ENCODE data around the gene XPOT. TPM values are rescaled to one million over a fixed set of nuclear protein-coding genes. Genes with fewer than 3 reads are reported as not detected.

Gene XPOT
- total and polyA plus RNA-seq, 2 of the 4 experiments (the other 2 are of a cell fraction): 40.9 to 80.8 TPM

GRCh38 chr12:64468966-64469365 lies 64.8 kb downstream of the XPOT start:
- H3K9ac ChIP-seq (ENCODE audit: low read depth, low read length): no peak overlapping the region
- no peaks in the 10 kb centered on the region for H3K4me1 ChIP-seq (ENCODE audit: control insufficient read depth, insufficient read depth, low read length)
- no peak overlapping the region for H3K18ac ChIP-seq (ENCODE audit: low read depth, low read length)
- no peak for TF ChIP-seq CHD1 (IDR thresholded peaks at IDR 0.05; ENCODE audit: low read depth, low read length)
- TF ChIP-seq CEBPB (IDR thresholded peaks at IDR 0.05; ENCODE audit: low read depth, low read length): no peak
- no peak for TF ChIP-seq MXI1 (IDR thresholded peaks at IDR 0.05; ENCODE audit: borderline replicate concordance, low read depth, low read length)
- no peak for TF ChIP-seq RAD21 (IDR thresholded peaks at IDR 0.05; ENCODE audit: low read length)
- TF ChIP-seq MAZ (IDR thresholded peaks at IDR 0.05; ENCODE audit: borderline replicate concordance, low read depth, low read length): no peak
- no peak for TF ChIP-seq ELK1 (IDR thresholded peaks at IDR 0.05; ENCODE audit: borderline replicate concordance, low read depth, low read length)
- TF ChIP-seq SMC3 (IDR thresholded peaks at IDR 0.05; ENCODE audit: low read depth, low read length): no peak
- no peak for TF ChIP-seq NFE2L2 (IDR thresholded peaks at IDR 0.05; ENCODE audit: low read depth, low read length)
- TF ChIP-seq USF2 (IDR thresholded peaks at IDR 0.05; ENCODE audit: low read depth, low read length): no peak
- TF ChIP-seq POLR2A (IDR thresholded peaks at IDR 0.05; ENCODE audit: low read depth, low read length): no peak
- H3K4ac ChIP-seq (ENCODE audit: low read depth, low read length): no peak overlapping the region
- H3K14ac ChIP-seq (replicated peaks; ENCODE audit: low read depth, low read length): no peak overlapping the region
- H4K8ac ChIP-seq (ENCODE audit: low read depth in 2 of 2, low read length in 2 of 2): no peak overlapping the region
- dilution Hi-C loops (cut with HindIII; ENCODE audit: low sequenced_read_pairs, unreplicated experiment): no loop called here
- no peak overlapping the region for H2AFZ ChIP-seq (replicated peaks; ENCODE audit: low read length, poor library complexity)
- ATAC-seq (ENCODE audit: low read depth) (no peak), DNase-seq (no peak)
- 70% methylated on average over 2 of the region's 5 CpGs; no CpG with 5 or more reads in 1 of the 2 experiments for WGBS, 2 experiments (ENCODE audit: extremely low coverage in 2 of 2, insufficient read length in 1 of 2)
- H3K27ac ChIP-seq (ENCODE audit: insufficient read depth, low read length): no peak overlapping the region
- H3K36me3 ChIP-seq (ENCODE audit: control insufficient read depth, insufficient read depth, low read length): peaks cover 45% of the 10 kb centered on the region
- H2AK9ac ChIP-seq (replicated peaks; ENCODE audit: low read depth, low read length, poor library complexity): no peak overlapping the region
- CTCF ChIA-PET: no interaction called here
- peaks cover 14 to 40% of the 10 kb centered on the region in 2 experiments for H3K79me1 ChIP-seq (ENCODE audit: low read depth in 1 of 2, low read length in 2 of 2)
- peaks cover 14% of the 10 kb centered on the region for H3K9me1 ChIP-seq (ENCODE audit: insufficient read depth, low read length)
- H3K4me3 ChIP-seq (ENCODE audit: insufficient read depth, low read depth, low read length): no peak overlapping the region
- H2BK5ac ChIP-seq (ENCODE audit: low read depth, low read length, poor library complexity, severe bottlenecking): no peak overlapping the region
- no peak overlapping the region for H2AK5ac ChIP-seq (ENCODE audit: low read depth, low read length)
- H4K5ac ChIP-seq (ENCODE audit: low read depth, low read length): no peak overlapping the region
- H3K27me3 ChIP-seq (ENCODE audit: control insufficient read depth, insufficient read depth, low read length): no peaks in the 10 kb centered on the region
- in situ Hi-C loops (cut with MboI; ENCODE audit: low sequenced_read_pairs): no loop called here
- H2BK120ac ChIP-seq (ENCODE audit: low read depth, low read length): no peak overlapping the region
- H4K91ac ChIP-seq (ENCODE audit: insufficient read depth, low read depth, low read length): no peak overlapping the region
- no peak overlapping the region for H2BK15ac ChIP-seq (ENCODE audit: low read depth, low read length)
- no peaks in the 10 kb centered on the region for H3K9me3 ChIP-seq (ENCODE audit: control insufficient read depth, insufficient read depth, low read length)
- H4K20me1 ChIP-seq (ENCODE audit: insufficient read depth, low read length): no peaks in the 10 kb centered on the region
- no peak overlapping the region for H3K4me2 ChIP-seq (ENCODE audit: low read depth, low read length)
- intact Hi-C loops (cut with micrococcal nuclease): no loop called here
- H3K56ac ChIP-seq (ENCODE audit: extremely low read depth, insufficient read depth, low read length): no peak overlapping the region
- H2BK20ac ChIP-seq (ENCODE audit: low read depth, low read length): no peak overlapping the region
- POLR2A ChIA-PET (ENCODE audit: unreplicated experiment): interaction anchor here (0.5 kb wide), 1 partner anchor 1441 kb away, joined by 3 read pairs; no protein-coding TSS in a partner anchor
- no peak overlapping the region for H3K23ac ChIP-seq (ENCODE audit: low read depth, low read length)
- BruUV-seq (replicated peaks): no TSS peak
